ENCODE data around the gene HECTD3.
"Not testable (repeated sequence)": the region's sequence is repeated elsewhere in the genome, so short reads cannot be mapped to it uniquely, and the experiment has no call there.

Gene HECTD3

DNA sequence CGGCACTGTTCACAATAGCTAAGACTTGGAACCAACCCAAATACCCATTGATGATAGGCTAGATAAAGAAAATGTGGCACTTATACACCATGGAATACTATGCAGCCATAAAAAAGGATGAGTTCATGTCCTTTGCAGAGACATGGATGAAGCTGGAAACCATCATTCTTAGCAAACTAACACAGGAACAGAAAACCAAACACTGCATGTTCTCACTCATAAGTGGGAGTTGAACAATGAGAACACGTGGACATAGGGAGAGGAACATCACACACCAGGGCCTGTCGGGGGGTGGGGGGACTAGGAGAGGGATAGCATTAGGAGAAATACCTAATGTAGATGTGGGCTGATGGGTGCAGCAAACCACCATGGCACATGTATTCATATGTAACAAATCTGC, 55.0 kb downstream of the HECTD3 start:
- not testable (repeated sequence) for H3K79me2 ChIP-seq (ENCODE audit: low read length); H3K27ac ChIP-seq (ENCODE audit: low read length); H3K27me3 ChIP-seq (ENCODE audit: low read depth, low read length); H3K36me3 ChIP-seq (replicated peaks; ENCODE audit: low read depth, low read length); H2AFZ ChIP-seq (ENCODE audit: low read depth, low read length); H3K4me2 ChIP-seq (ENCODE audit: low read length); H3K9me3 ChIP-seq (ENCODE audit: insufficient read depth, low read length); H3K4me1 ChIP-seq (ENCODE audit: low read length); H4K20me1 ChIP-seq (ENCODE audit: insufficient read depth, low read length); H3K4me3 ChIP-seq (ENCODE audit: low read length); H3K9ac ChIP-seq (ENCODE audit: low read length)
